ENCODE measurements around the gene PPP1R10.

PPP1R10 gene

DNA sequence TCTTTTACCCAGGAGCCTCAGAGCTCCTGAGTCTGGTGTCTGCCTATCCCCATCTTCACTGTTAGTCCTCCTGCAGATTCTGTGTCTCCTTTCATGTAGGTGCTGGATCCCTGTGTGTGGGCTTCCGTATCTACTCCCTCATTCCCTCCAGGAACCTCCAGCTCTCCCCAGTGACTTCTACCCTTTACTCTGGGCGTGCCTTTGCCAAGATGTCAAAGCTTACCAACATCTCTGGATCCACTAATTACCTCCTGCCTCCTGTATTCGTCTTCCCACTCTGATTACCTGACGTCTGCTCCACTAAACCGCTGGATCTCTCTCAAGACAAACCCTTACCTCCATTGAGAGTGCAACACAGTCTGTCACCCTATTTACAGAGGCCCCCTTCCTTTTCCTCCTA, 27.7 kb upstream of the PPP1R10 start:
- H3K27me3 Mint-ChIP-seq, result no peaks in the 10 kb centered on the region
- H3K9me3 Mint-ChIP-seq, result no peaks in the 10 kb centered on the region
- DNase-seq, result no peak
- CTCF ChIA-PET, result interaction anchor here (1.0 to 1.1 kb wide), 3 partner anchors 10 to 161 kb away, joined by 3 read pairs; no protein-coding TSS in a partner anchor
- H3K36me3 Mint-ChIP-seq, result peaks cover 12% of the 10 kb centered on the region
- peaks cover 56% of the 10 kb centered on the region for H3K4me1 Mint-ChIP-seq
- no peak overlapping the region for H3K4me3 Mint-ChIP-seq
- no peak overlapping the region for H3K27ac Mint-ChIP-seq

DNA sequence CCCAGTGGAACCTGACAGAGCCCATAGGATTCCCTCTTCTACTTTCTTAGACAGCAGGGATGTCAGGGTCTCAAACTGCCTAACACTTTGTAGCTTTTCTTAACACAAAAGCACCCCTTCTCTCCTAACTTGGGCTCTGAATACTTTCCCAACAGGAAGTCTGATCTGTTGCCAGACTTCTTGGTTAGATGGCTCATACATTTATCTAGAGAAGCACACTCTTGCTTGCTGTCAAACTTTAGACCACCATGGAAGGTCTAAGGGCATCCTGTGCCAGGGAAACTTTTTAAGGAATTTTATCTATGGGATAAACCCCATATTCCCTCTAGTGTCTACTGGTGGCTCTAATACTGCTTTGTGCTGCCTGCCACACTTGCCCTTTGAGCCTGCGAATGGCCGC, 26.6 kb upstream of the PPP1R10 start:
- H3K27ac Mint-ChIP-seq, result no peak overlapping the region
- no peak for DNase-seq

GRCh38 chr6:30641048-30641447, 24.0 kb upstream of the PPP1R10 start:
- H3K4me3 Mint-ChIP-seq, result no peak overlapping the region
- peaks cover 32% of the 10 kb centered on the region for H3K4me1 Mint-ChIP-seq
- DNase-seq, result peak; percentile 22
- H3K27me3 Mint-ChIP-seq, result no peaks in the 10 kb centered on the region
- CTCF ChIA-PET, result interaction anchor here (1.0 to 2.4 kb wide), 5 partner anchors 11 to 89 kb away, joined by 3 to 6 read pairs (median 4); partner anchors contain the start of genes MRPS18B and PPP1R10
- no peak overlapping the region for H3K27ac Mint-ChIP-seq
- H3K9me3 Mint-ChIP-seq, result no peaks in the 10 kb centered on the region
- peaks cover 10% of the 10 kb centered on the region for H3K36me3 Mint-ChIP-seq

More for the DNA sequence above, 26.6 kb upstream of the PPP1R10 start:
- CTCF ChIA-PET, result interaction anchor here (1.1 kb wide), 1 partner anchor 160 kb away, joined by 3 read pairs; no protein-coding TSS in a partner anchor
- Mint-ChIP-seq H3K36me3 (peaks cover 10% of the 10 kb centered on the region), H3K27me3 (no peaks in the 10 kb centered on the region), H3K4me3 (no peak overlapping the region), H3K4me1 (peaks cover 49% of the 10 kb centered on the region), H3K9me3 (no peaks in the 10 kb centered on the region)

GRCh38 chr6:30640481-30640880, 23.4 kb upstream of the PPP1R10 start:
- DNase-seq, result peak; percentile 25
- CTCF ChIA-PET, result interaction anchor here (0.6 to 2.4 kb wide), 6 partner anchors 23 to 104 kb away, joined by 3 to 6 read pairs (median 4); partner anchors contain the start of genes IER3, MRPS18B and PPP1R10
- Mint-ChIP-seq H3K27me3 (no peaks in the 10 kb centered on the region), H3K4me1 (peaks cover 27% of the 10 kb centered on the region), H3K4me3 (no peak overlapping the region), H3K36me3 (peaks cover 10% of the 10 kb centered on the region), H3K27ac (no peak overlapping the region), H3K9me3 (no peaks in the 10 kb centered on the region)

DNA sequence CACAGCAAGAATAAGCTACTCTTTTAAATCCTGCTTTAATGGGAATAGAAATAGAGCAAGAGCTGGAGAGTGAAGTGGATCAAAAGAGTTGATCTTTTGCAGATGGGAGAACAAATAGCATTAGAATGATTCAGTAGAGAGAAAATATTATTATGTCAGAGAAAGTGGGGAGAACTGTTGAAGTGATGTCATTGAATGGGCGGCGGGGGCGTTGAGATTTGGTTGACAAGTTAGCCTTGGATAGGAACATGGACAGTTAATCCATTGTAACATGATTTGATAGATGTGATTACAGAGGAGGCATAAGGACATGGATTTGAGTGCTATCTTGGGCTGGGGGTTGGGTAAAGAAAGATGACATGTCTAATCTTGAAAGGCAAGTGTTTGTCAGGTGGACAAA, 18.8 kb upstream of the PPP1R10 start:
- Mint-ChIP-seq H3K27ac (no peak overlapping the region), H3K4me1 (peaks cover 7% of the 10 kb centered on the region), H3K4me3 (no peak overlapping the region), H3K36me3 (peaks cover 12% of the 10 kb centered on the region), H3K9me3 (no peaks in the 10 kb centered on the region), H3K27me3 (no peaks in the 10 kb centered on the region)
- CTCF ChIA-PET, result interaction anchor here (1.0 kb wide), 1 partner anchor 10 kb away, joined by 3 read pairs; no protein-coding TSS in a partner anchor
- no peak for DNase-seq

- Mint-ChIP-seq H3K4me1 (peaks cover 31% of the 10 kb centered on the region), H3K27me3 (no peaks in the 10 kb centered on the region), H3K4me3 (peak within 1 kb of the TSS; percentile 90), H3K9me3 (no peaks in the 10 kb centered on the region), H3K27ac (peak within 1 kb of the TSS; percentile 97), H3K36me3 (peaks cover 42% of the 10 kb centered on the region)
- CTCF ChIA-PET, result interaction anchor here (0.9 to 1.4 kb wide), 3 partner anchors 14 to 145 kb away, joined by 3 to 4 read pairs (median 3); no protein-coding TSS in a partner anchor
- DNase-seq, result peak; percentile 94
These were observed 9.7 kb upstream of the PPP1R10 start, which contains the start of gene ATAT1 for GRCh38 chr6:30626484-30627366. Gene ATAT1 (plus strand): TSS chr6:30626874.

- CTCF ChIA-PET, result interaction anchor here (1.2 to 1.4 kb wide), 2 partner anchors 13 to 35 kb away, joined by 3 to 4 read pairs; no protein-coding TSS in a partner anchor
- H3K9me3 Mint-ChIP-seq, result no peaks in the 10 kb centered on the region
- DNase-seq, result no peak
- peaks cover 33% of the 10 kb centered on the region for H3K4me1 Mint-ChIP-seq
- peaks cover 44% of the 10 kb centered on the region for H3K36me3 Mint-ChIP-seq
- peak overlapping the region; percentile 97 for H3K27ac Mint-ChIP-seq
- no peaks in the 10 kb centered on the region for H3K27me3 Mint-ChIP-seq
- H3K4me3 Mint-ChIP-seq, result no peak overlapping the region
These were observed 8.5 kb upstream of the PPP1R10 start for GRCh38 chr6:30625511-30625910.

DNA sequence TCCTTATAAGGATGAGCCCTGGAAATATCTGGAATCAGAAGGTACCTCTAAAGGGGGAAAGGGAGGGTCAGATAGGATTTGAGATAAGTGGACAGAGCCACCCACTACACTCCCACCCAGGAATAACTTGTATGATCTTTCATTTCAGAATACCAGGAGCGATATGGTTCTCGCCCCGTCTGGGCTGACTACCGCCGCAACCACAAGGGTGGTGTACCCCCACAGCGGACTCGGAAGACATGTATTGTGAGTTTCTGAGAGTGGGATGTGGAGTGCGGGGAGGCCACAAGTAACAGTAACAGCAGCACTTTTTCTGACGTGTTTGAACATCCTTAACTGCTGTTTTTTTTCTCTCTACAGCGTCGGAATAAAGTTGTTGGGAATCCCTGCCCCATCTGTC, 2.5 kb upstream of the PPP1R10 start:
- Mint-ChIP-seq H3K4me3 (peak overlapping the region; percentile 93), H3K27ac (no peak overlapping the region), H3K36me3 (peaks cover 51% of the 10 kb centered on the region), H3K4me1 (peaks cover 24% of the 10 kb centered on the region), H3K9me3 (no peaks in the 10 kb centered on the region), H3K27me3 (peaks cover 5% of the 10 kb centered on the region)
- DNase-seq, result no peak
- CTCF ChIA-PET, result interaction anchor here (1.2 to 1.7 kb wide), 2 partner anchors 63 to 150 kb away, joined by 3 to 4 read pairs; no protein-coding TSS in a partner anchor

DNA sequence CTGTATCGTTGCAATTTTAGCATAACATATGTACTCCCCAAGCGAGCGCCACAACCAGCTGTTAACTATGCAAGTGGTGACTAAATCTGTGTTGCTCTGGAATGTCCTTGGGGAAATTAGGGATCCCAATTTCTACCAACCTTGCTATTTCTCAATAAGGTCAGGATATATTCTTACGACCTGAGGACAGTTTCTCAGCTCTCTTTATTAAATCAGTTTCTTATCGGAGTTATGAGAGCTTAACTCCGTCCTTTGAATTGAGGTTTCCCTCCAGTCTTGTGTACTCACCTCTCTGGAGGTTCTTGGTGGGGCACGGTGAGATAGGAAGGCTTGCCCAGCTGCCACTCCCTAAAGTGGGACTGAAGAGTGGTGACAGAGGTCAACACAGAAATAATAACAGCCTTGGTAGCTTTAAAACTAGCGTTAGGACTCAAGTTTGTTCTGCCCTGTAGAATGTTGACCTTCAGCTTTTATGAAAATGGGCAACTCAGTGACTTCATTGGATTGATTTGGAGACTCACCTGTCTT, 1.3 kb upstream of the PPP1R10 start:
- H3K27me3 Mint-ChIP-seq, result peaks cover 5% of the 10 kb centered on the region
- no peak for DNase-seq
- peak overlapping the region; percentile 99 for H3K27ac Mint-ChIP-seq
- CTCF ChIA-PET, result interaction anchor here (0.6 to 1.7 kb wide), 9 partner anchors 22 to 260 kb away, joined by 3 to 11 read pairs (median 3); partner anchors contain the start of gene MDC1
- peak overlapping the region; percentile 93 for H3K4me3 Mint-ChIP-seq
- peaks cover 35% of the 10 kb centered on the region for H3K4me1 Mint-ChIP-seq
- H3K9me3 Mint-ChIP-seq, result no peaks in the 10 kb centered on the region
- H3K36me3 Mint-ChIP-seq, result peaks cover 57% of the 10 kb centered on the region

DNA sequence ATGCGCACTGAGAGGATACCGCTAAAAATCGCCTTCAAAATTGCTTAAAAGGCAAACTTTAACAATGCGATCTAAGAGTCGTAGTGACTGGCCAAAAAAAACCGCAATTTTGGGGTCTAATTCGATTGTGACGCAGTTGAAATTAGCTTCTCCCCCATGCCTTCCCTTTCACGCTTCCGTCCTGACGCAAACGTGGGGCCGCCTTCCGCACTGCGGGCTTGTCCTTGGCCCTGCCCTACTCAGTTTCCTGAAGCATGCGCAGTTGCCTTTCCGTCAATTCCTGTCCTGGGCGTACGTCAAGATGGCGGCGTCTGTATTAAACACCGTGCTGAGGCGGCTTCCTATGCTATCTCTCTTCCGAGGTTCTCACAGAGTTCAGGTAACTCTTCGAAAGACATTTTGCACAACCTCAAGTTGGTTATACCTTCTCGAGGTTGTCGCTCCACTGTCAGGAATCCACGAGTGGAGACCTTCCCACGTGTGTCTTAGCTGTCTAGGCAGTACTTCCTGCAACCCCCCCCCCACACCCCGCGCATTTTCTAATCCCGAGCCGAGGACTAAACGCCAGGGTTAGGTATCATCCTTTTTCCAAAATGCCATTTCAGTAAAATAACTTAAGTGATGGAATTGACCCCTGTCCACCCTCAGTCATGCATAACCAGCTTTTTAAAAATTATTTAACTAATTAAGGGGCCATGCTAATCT, 674 bp upstream of the PPP1R10 start, which contains the start of gene MRPS18B:
MRPS18B (plus strand) TSS at position 276 of the 705 bp plus-strand sequence; CDS start at position 302, 26 bp downstream.
- Mint-ChIP-seq H3K27me3 (peaks cover 5% of the 10 kb centered on the region), H3K9me3 (no peaks in the 10 kb centered on the region), H3K4me3 (peak within 1 kb of the TSS; percentile 93), H3K4me1 (peaks cover 40% of the 10 kb centered on the region), H3K27ac (peak within 1 kb of the TSS; percentile 99), H3K36me3 (peaks cover 61% of the 10 kb centered on the region)
- DNase-seq, result peak; percentile 99
- CTCF ChIA-PET, result interaction anchor here (0.6 to 1.4 kb wide), 8 partner anchors 23 to 261 kb away, joined by 3 to 11 read pairs (median 3); partner anchors contain the start of gene MDC1

DNA sequence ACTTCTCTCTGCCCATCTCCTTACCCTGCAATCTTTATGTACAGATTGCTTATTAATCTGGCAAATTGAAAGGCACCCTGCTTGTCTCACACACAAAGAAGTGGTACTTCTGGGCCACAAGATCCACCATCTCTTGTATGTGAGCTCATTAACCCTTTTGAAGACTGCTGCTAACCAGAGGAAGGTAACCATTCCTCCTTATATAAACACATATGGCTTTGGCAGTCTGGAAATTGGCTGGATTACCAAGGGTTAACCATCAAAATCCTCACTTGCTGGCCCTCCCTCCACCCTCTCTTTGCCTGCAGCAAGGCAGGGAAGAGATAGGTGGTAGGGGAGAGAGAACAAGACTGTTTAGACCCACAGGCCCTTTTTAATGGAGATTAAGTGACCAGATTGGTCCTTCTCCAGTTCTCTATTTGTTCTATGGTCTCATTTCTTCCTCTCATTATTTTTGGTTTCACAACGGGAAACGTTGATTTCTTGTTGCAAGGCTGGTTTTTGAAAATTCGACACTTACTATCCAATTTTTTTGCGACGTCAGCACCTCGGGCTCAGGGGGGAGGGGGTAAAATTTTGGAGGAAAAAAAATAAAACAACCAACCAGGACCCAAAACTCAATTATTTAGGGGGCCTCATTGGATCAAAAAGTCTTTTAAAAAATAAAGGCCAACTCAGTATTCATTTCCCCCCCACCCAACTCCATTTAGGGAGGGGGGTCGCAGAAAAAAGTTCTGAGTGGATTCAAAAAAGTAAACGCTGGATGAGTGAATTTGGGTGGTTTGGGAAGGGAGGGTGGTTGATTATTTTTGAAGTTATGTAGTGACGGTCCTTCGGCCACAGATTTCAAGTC, 859 bp downstream of the PPP1R10 start:
- peak overlapping the region; percentile 99 for H3K27ac Mint-ChIP-seq
- CTCF ChIA-PET, result interaction anchor here (1.8 kb wide), 1 partner anchor 69 kb away, joined by 6 read pairs; no protein-coding TSS in a partner anchor
- H3K4me3 Mint-ChIP-seq, result peak overlapping the region; percentile 93
- peak; percentile 48 for DNase-seq
- peaks cover 67% of the 10 kb centered on the region for H3K36me3 Mint-ChIP-seq
- H3K9me3 Mint-ChIP-seq, result no peaks in the 10 kb centered on the region
- H3K4me1 Mint-ChIP-seq, result peaks cover 51% of the 10 kb centered on the region
- peaks cover 5% of the 10 kb centered on the region for H3K27me3 Mint-ChIP-seq

GRCh38 chr6:30615219-30615957, 1.7 kb downstream of the PPP1R10 start:
- CTCF ChIA-PET, result interaction anchor here (0.9 to 3.6 kb wide), 4 partner anchors 18 to 115 kb away, joined by 3 to 21 read pairs (median 12); partner anchors contain the start of gene TUBB
- peak; percentile 50 for DNase-seq
- Mint-ChIP-seq H3K9me3 (no peaks in the 10 kb centered on the region), H3K27ac (peak overlapping the region; percentile 99), H3K4me3 (peak overlapping the region; percentile 93), H3K27me3 (peaks cover 5% of the 10 kb centered on the region), H3K36me3 (peaks cover 70% of the 10 kb centered on the region), H3K4me1 (peaks cover 56% of the 10 kb centered on the region)
